H9 (cell line): ENCODE results near the gene ADAT1. TPM values are rescaled to one million over a fixed set of nuclear protein-coding genes. Genes with fewer than 3 reads are reported as not detected.

Source experiments
- DNase-seq: peaks from one replicate; pipeline ENCODE4 v3.0.0-alpha.2; 2017
- H2AFZ ChIP-seq: one replicate; pipeline ENCODE4 v1.6.1; 2013; ENCODE audit warnings: mild to moderate bottlenecking, low read length, control low read depth, moderate library complexity
- H2AK5ac ChIP-seq: 2 replicates; pipeline ENCODE4 v1.6.1; 2013; ENCODE audit warnings: low read length, control low read depth, mixed read lengths; ENCODE audit not compliant: insufficient read length
- H2BK120ac ChIP-seq: one replicate; pipeline ENCODE4 v1.6.1; 2013; ENCODE audit warnings: low read depth, mild to moderate bottlenecking, low read length, control low read depth, inconsistent platforms; ENCODE audit not compliant: poor library complexity, severe bottlenecking
- H2BK12ac ChIP-seq: 2 replicates; pipeline ENCODE4 v1.6.1; 2013; ENCODE audit warnings: low read length, control low read depth, mixed read lengths, low read depth; ENCODE audit not compliant: insufficient read length
- H2BK15ac ChIP-seq: 2 replicates; pipeline ENCODE4 v1.6.1; 2013; ENCODE audit warnings: low read depth, low read length, control low read depth
- H2BK20ac ChIP-seq: one replicate; pipeline ENCODE4 v1.6.1; 2013; ENCODE audit warnings: low read depth, mild to moderate bottlenecking, low read length, control low read depth, inconsistent platforms; ENCODE audit not compliant: poor library complexity, severe bottlenecking
- H2BK5ac ChIP-seq: 2 replicates; pipeline ENCODE4 v1.6.1; 2013; ENCODE audit warnings: low read length, control low read depth, mixed read lengths; ENCODE audit not compliant: insufficient read length
- H3K14ac ChIP-seq: 2 replicates; pipeline ENCODE4 v1.6.1; 2013; ENCODE audit warnings: low read length, control low read depth; ENCODE audit not compliant: insufficient read depth
- H3K18ac ChIP-seq: 2 replicates; pipeline ENCODE4 v1.6.1; 2013; ENCODE audit warnings: low read depth, mild to moderate bottlenecking, mixed read lengths, low read length, control low read depth; ENCODE audit not compliant: insufficient read length
- H3K23ac ChIP-seq: 2 replicates; pipeline ENCODE4 v1.6.1; 2013; ENCODE audit warnings: low read length, control low read depth, mixed read lengths, low read depth; ENCODE audit not compliant: insufficient read length
- H3K23me2 ChIP-seq: 2 replicates; pipeline ENCODE4 v1.6.1; 2013; ENCODE audit warnings: low read depth, mild to moderate bottlenecking, mixed read lengths, low read length, control low read depth; ENCODE audit not compliant: insufficient read length, poor library complexity, severe bottlenecking
- H3K27ac ChIP-seq: 2 replicates; pipeline ENCODE4 v1.5.1; 2013; ENCODE audit warnings: low read length, control low read depth, mixed read lengths, low read depth; ENCODE audit not compliant: insufficient read length
- H3K27me3 ChIP-seq: 2 replicates; pipeline ENCODE4 v1.6.1; 2013; ENCODE audit warnings: low read length, control low read depth, inconsistent platforms; ENCODE audit not compliant: insufficient read depth
- H3K4ac ChIP-seq: 2 replicates; pipeline ENCODE4 v1.6.1; 2013; ENCODE audit warnings: low read depth, mild to moderate bottlenecking, control low read depth, inconsistent platforms, low read length, moderate library complexity
- H3K4me1 ChIP-seq: 2 replicates; pipeline ENCODE4 v1.6.1; 2013; ENCODE audit warnings: low read length, control low read depth, inconsistent platforms; ENCODE audit not compliant: insufficient read depth
- H3K4me2 ChIP-seq: 2 replicates; pipeline ENCODE4 v1.6.1; 2013; ENCODE audit warnings: low read length, control low read depth, mixed read lengths; ENCODE audit not compliant: insufficient read length, insufficient read depth
- H3K56ac ChIP-seq: 2 replicates; pipeline ENCODE4 v1.6.1; 2013; ENCODE audit warnings: low read depth, mild to moderate bottlenecking, mixed read lengths, low read length, control low read depth; ENCODE audit not compliant: insufficient read length
- H3K79me1 ChIP-seq: 2 replicates; pipeline ENCODE4 v1.6.1; 2013; ENCODE audit warnings: low read depth, mild to moderate bottlenecking, moderate library complexity, low read length, control low read depth, inconsistent platforms; ENCODE audit not compliant: insufficient read depth, poor library complexity, severe bottlenecking
- H3K79me2 ChIP-seq: 2 replicates; pipeline ENCODE4 v1.6.1; 2013; ENCODE audit warnings: low read length, control low read depth, inconsistent platforms; ENCODE audit not compliant: insufficient read depth
- H3K9ac ChIP-seq: 2 replicates; pipeline ENCODE4 v1.6.1; 2013; ENCODE audit warnings: low read length, control low read depth, mixed read lengths; ENCODE audit not compliant: insufficient read length; ENCODE audit errors: extremely low read depth
- H3K9me3 ChIP-seq: one replicate; pipeline ENCODE4 v1.6.1; 2013; ENCODE audit warnings: low read depth, low read length, inconsistent platforms; ENCODE audit not compliant: control insufficient read depth
- H3T11ph ChIP-seq: one replicate; pipeline ENCODE4 v1.6.1; 2013; ENCODE audit warnings: mild to moderate bottlenecking, low read length, control low read depth, inconsistent platforms
- H4K20me1 ChIP-seq: one replicate; pipeline ENCODE4 v1.6.1; 2013; ENCODE audit not compliant: control insufficient read depth, insufficient read length, insufficient read depth
- H4K5ac ChIP-seq: 2 replicates; pipeline ENCODE4 v1.6.1; 2013; ENCODE audit warnings: low read depth, mild to moderate bottlenecking, mixed read lengths, low read length, control low read depth; ENCODE audit not compliant: insufficient read length
- H4K8ac ChIP-seq: replicated peaks from 2 replicates; pipeline ENCODE4 v1.6.1; 2013; ENCODE audit warnings: low read length, control low read depth, mixed read lengths, low read depth; ENCODE audit not compliant: insufficient read length
- H4K91ac ChIP-seq: 2 replicates; pipeline ENCODE4 v1.6.1; 2013; ENCODE audit warnings: low read depth, mild to moderate bottlenecking, moderate library complexity, mixed read lengths, low read length, control low read depth; ENCODE audit not compliant: insufficient read length
- H3K27ac Mint-ChIP-seq, 3 experiments: 2 replicates in 2 of 3; 3 replicates in 1 of 3; pipeline ENCODE4 v1.8.0; 2020 to 2021; ENCODE audit warnings: mixed read lengths in 3 of 3, mild to moderate bottlenecking in 1 of 3, moderate library complexity in 1 of 3
- H3K27me3 Mint-ChIP-seq: 2 replicates; pipeline ENCODE4 v1.8.0; 2021; ENCODE audit warnings: low read depth, mild to moderate bottlenecking, moderate library complexity, mixed read lengths
- H3K36me3 Mint-ChIP-seq, 3 experiments: 2 replicates in 2 of 3; 3 replicates in 1 of 3; pipeline ENCODE4 v1.8.0; 2020 to 2021; ENCODE audit warnings: low read depth in 3 of 3, mixed read lengths in 3 of 3; ENCODE audit not compliant: insufficient read depth in 1 of 3
- H3K4me1 Mint-ChIP-seq, 2 experiments: 2 replicates each; pipeline ENCODE4 v1.8.0; 2020; ENCODE audit warnings: mixed read lengths in 2 of 2
- H3K4me3 Mint-ChIP-seq, 2 experiments: 2 replicates in 1 of 2; 3 replicates in 1 of 2; pipeline ENCODE4 v1.8.0; 2020 to 2021; ENCODE audit warnings: mild to moderate bottlenecking in 2 of 2, mixed read lengths in 2 of 2, moderate library complexity in 1 of 2
- H3K9me3 Mint-ChIP-seq, 2 experiments: 2 replicates in 1 of 2; 3 replicates in 1 of 2; pipeline ENCODE4 v1.8.0; 2020; ENCODE audit warnings: mild to moderate bottlenecking in 2 of 2, mixed read lengths in 2 of 2, moderate library complexity in 1 of 2
- WGBS: extraction: QIAGEN DNeasy Blood & Tissue Kit; methylation state at CpG from one replicate; pipeline ENCODE4 v1.1.7; 2013; ENCODE audit warnings: missing lambda C conversion rate, low lambda C conversion rate, mixed read lengths; ENCODE audit not compliant: insufficient read length; ENCODE audit errors: extremely low coverage; 5-methylcytosine and 5-hydroxymethylcytosine counted together
- total RNA-seq: library from RNA; stranded (reverse); gene quantifications from 2 replicates; pipeline ENCODE4 v1.2.1, GENCODE V29; 2021
- TF ChIP-seq, protein P1 (sequence below): fragments of 200-600 bp; sonication (generic); conservative IDR thresholded peaks from 3 replicates; pipeline ENCODE4 v1.8.0; 2021; ENCODE audit warnings: antibody characterized with exemption, mild to moderate bottlenecking

ADAT1 gene
- total RNA-seq, 1 experiment from 2014 or later = 54.2 TPM

DNA sequence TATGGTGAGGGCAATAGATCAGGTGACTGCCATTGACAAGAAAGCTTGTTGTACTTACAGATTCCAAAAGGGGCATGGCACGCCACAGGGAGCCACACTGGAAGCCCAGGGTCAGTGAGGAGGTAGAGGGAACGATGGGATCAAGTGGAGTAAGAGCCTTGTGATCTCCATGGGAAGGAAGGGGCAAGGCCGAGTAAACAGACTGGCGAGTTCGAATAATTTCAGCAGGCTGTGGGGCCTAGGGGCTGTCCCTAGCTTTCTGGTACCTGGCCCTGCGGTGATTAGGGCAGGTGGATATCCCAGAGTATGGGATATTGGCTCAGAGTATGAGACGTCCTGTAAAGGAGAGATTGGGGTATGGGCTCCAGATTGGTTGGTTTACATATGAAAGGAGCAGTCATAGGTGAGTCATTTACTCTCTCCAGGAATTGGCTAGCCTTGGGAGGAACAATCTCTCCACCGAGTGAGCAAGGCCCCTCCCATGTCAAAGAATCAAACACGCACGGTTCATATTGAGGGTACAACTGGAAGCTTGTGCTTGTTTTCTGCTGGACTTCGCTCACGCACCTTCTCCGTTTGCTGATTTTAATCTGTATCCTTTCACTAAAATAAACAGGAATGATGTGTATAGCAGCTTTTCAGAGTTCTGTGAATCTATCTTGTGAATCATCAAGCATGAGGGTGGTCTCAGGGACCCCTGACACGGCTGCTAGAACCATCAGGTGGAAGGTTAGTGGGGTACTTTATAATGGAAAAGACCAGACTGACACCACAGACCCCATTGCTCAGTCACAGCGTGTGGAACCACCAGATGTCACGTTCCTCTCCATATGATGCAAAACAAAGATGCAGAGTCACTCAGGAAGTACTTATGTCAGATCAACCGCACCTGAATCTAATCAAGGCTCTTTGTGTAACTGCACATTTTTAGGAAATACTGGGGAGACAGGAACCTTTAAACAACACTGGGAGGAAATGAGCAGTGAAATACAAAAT, 29.0 kb downstream of the ADAT1 start:
- Histone ChIP-seq H4K8ac (no peak overlapping the region), H3K23me2 (no peaks in the 10 kb centered on the region), H3K27ac (peak overlapping the region; percentile 76), H4K91ac (no peak overlapping the region), H3K4me2 (peak overlapping the region; percentile 66), H2AK5ac (no peak overlapping the region), H3K27me3 (no peaks in the 10 kb centered on the region), H3K14ac (no peak overlapping the region), H3K23ac (no peak overlapping the region), H4K20me1 (no peaks in the 10 kb centered on the region), H2AFZ (no peak overlapping the region), H3T11ph (peak overlapping the region; percentile 39), H3K18ac (no peak overlapping the region), H2BK5ac (no peak overlapping the region), H3K79me1 (no peaks in the 10 kb centered on the region), H2BK15ac (no peak overlapping the region), H2BK20ac (peak overlapping the region; percentile 86), H3K4me1 (peaks cover 5% of the 10 kb centered on the region; the same call in 1 of the 2 replicates), H3K9me3 (no peaks in the 10 kb centered on the region), H3K79me2 (no peaks in the 10 kb centered on the region; the same call in 1 of the 2 replicates), H3K56ac (no peak overlapping the region), H3K9ac (peak overlapping the region; percentile 28), H3K4ac (no peak overlapping the region; the same call in 1 of the 2 replicates), H2BK120ac (no peak overlapping the region), H4K5ac (no peak overlapping the region), H2BK12ac (no peak overlapping the region)
- DNase-seq = peak; percentile 79
- TF ChIP-seq, protein P1, sequence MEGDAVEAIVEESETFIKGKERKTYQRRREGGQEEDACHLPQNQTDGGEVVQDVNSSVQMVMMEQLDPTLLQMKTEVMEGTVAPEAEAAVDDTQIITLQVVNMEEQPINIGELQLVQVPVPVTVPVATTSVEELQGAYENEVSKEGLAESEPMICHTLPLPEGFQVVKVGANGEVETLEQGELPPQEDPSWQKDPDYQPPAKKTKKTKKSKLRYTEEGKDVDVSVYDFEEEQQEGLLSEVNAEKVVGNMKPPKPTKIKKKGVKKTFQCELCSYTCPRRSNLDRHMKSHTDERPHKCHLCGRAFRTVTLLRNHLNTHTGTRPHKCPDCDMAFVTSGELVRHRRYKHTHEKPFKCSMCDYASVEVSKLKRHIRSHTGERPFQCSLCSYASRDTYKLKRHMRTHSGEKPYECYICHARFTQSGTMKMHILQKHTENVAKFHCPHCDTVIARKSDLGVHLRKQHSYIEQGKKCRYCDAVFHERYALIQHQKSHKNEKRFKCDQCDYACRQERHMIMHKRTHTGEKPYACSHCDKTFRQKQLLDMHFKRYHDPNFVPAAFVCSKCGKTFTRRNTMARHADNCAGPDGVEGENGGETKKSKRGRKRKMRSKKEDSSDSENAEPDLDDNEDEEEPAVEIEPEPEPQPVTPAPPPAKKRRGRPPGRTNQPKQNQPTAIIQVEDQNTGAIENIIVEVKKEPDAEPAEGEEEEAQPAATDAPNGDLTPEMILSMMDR = no peak
- H3K9me3 Mint-ChIP-seq = peaks cover 2 to 9% of the 10 kb centered on the region in 2 experiments; a peak in 4 of 5 replicates
- H3K27ac Mint-ChIP-seq = peak overlapping the region; percentile 24 to 93 (median 56)
- peaks cover 17 to 22% (median 19%) of the 10 kb centered on the region in 3 experiments for H3K36me3 Mint-ChIP-seq
- no peaks in the 10 kb centered on the region for H3K27me3 Mint-ChIP-seq
- H3K4me1 Mint-ChIP-seq = peaks cover 35 to 39% of the 10 kb centered on the region in 2 experiments
- WGBS = no CpG with 5 or more reads among the region's 17 CpGs
- peak overlapping the region; percentile 13 to 27 for H3K4me3 Mint-ChIP-seq
